Measurements from ENCODE around the gene ANAPC16.

Gene ANAPC16

GRCh38 chr10:72215611-72216549 is at the start of gene ANAPC16, which contains the start of gene ASCC1:
Gene ANAPC16, plus strand, starts transcription at chr10:72216012. Its CDS starts 7,903 bp downstream, at chr10:72223915.
Gene ASCC1, minus strand, starts transcription at chr10:72216276. Its CDS starts 2,978 bp downstream, at chr10:72213298.
- peak; percentile 89 for ATAC-seq
- TF ChIP-seq ZNF8 (CRISPR knock-in tag; IDR thresholded peaks at IDR 0.05): 0 out of 2 replicates have a peak, but pooled peaks have one; percentile 8
- no peak for TF ChIP-seq BACH2 (CRISPR knock-in tag; IDR thresholded peaks at IDR 0.05; ENCODE audit: borderline replicate concordance)

GRCh38 chr10:72167118-72167517 is 48.7 kb upstream of the ANAPC16 start:
- no peak for ATAC-seq
- TF ChIP-seq ISL1 (CRISPR knock-in tag; IDR thresholded peaks at IDR 0.05) (no peak), ZNF70 (CRISPR knock-in tag; IDR thresholded peaks at IDR 0.05) (no peak), ZNF565 (CRISPR knock-in tag; conservative IDR thresholded peaks at IDR 0.05; ENCODE audit: low read depth) (no peak), TCF4 (CRISPR knock-in tag; IDR thresholded peaks at IDR 0.05; ENCODE audit: borderline replicate concordance) (peak; percentile 74)

- ATAC-seq: no peak
- no peak for TF ChIP-seq TCF4 (CRISPR knock-in tag; IDR thresholded peaks at IDR 0.05; ENCODE audit: borderline replicate concordance)
- peak; percentile 41; the same call in 1 of the 2 replicates for TF ChIP-seq ISL1 (CRISPR knock-in tag; IDR thresholded peaks at IDR 0.05)
Measured at GRCh38 chr10:72170263-72170662, 45.5 kb upstream of the ANAPC16 start.

GRCh38 chr10:72170733-72171132 is 45.1 kb upstream of the ANAPC16 start:
- TF ChIP-seq PATZ1 (CRISPR knock-in tag; IDR thresholded peaks at IDR 0.05; ENCODE audit: borderline replicate concordance): 0 out of 2 replicates have a peak, but pooled peaks have one; percentile 43
- TF ChIP-seq OSR1 (CRISPR knock-in tag; IDR thresholded peaks at IDR 0.05): no peak
- no peak for ATAC-seq

- TF ChIP-seq ZNF565 (CRISPR knock-in tag; conservative IDR thresholded peaks at IDR 0.05; ENCODE audit: low read depth): no peak
- TF ChIP-seq ESRRG (CRISPR knock-in tag; IDR thresholded peaks at IDR 0.05): no peak
- TF ChIP-seq PPARA (CRISPR knock-in tag; IDR thresholded peaks at IDR 0.05; ENCODE audit: borderline replicate concordance): no peak
- 0 out of 2 replicates have a peak, but pooled peaks have one; percentile 13 for TF ChIP-seq TOX (CRISPR knock-in tag; IDR thresholded peaks at IDR 0.05; ENCODE audit: borderline replicate concordance)
- TF ChIP-seq ZFP3 (CRISPR knock-in tag; IDR thresholded peaks at IDR 0.05): peak; percentile 74; the same call in 1 of the 2 replicates
- 0 out of 2 replicates have a peak, but pooled peaks have one; percentile 71 for TF ChIP-seq CSDC2 (CRISPR knock-in tag; IDR thresholded peaks at IDR 0.05)
- TF ChIP-seq SNAI2 (CRISPR knock-in tag; IDR thresholded peaks at IDR 0.05): peak; percentile 47; the same call in 1 of the 2 replicates
- TF ChIP-seq ZNF70 (CRISPR knock-in tag; IDR thresholded peaks at IDR 0.05): no peak
- no peak for TF ChIP-seq GLIS3 (CRISPR knock-in tag; IDR thresholded peaks at IDR 0.05)
- TF ChIP-seq ISL1 (CRISPR knock-in tag; IDR thresholded peaks at IDR 0.05): peak; percentile 74
- peak; percentile 78; the same call in 1 of the 2 replicates for TF ChIP-seq ZC3H10 (CRISPR knock-in tag; IDR thresholded peaks at IDR 0.05)
- no peak for TF ChIP-seq CSRNP3 (CRISPR knock-in tag; IDR thresholded peaks at IDR 0.05)
- TF ChIP-seq ZNF8 (CRISPR knock-in tag; IDR thresholded peaks at IDR 0.05): no peak
- no peak for TF ChIP-seq ARNTL (CRISPR knock-in tag; IDR thresholded peaks at IDR 0.05; ENCODE audit: borderline replicate concordance, low read depth)
- no peak for TF ChIP-seq POU6F1 (CRISPR knock-in tag; IDR thresholded peaks at IDR 0.05; ENCODE audit: borderline replicate concordance, low read depth)
- TF ChIP-seq TSHZ2 (CRISPR knock-in tag; IDR thresholded peaks at IDR 0.05): no peak
- ATAC-seq: peak; percentile 73
Measured at GRCh38 chr10:72171175-72171630, 44.6 kb upstream of the ANAPC16 start.

All from SK-N-SH treated with all-trans-retinoic acid at 6 μM for 48 hours (cell line).